Loucy (cell line): Measurements from ENCODE around the gene NLRC5.

Experiments used
- CTCF ChIP-seq: fragments of 200-600 bp; sonication (generic); conservative IDR thresholded peaks from 2 replicates; pipeline ENCODE4 v1.5.1; 2014; ENCODE audit warnings: mild to moderate bottlenecking, antibody characterized with exemption, low read length
- EZH2phosphoT487 ChIP-seq: fragments of 200-600 bp; IDR thresholded peaks from 2 replicates; pipeline ENCODE4 v1.6.1; 2018; ENCODE audit warnings: antibody characterized with exemption, mild to moderate bottlenecking, moderate library complexity, borderline replicate concordance

- TF ChIP-seq CTCF (no peak), EZH2phosphoT487 (no peak)
Measured at GRCh38 chr16:57008440-57008839, 19.1 kb downstream of the NLRC5 start.
